Activated CD8-positive, alpha-beta T cell treated with anti-CD3 and anti-CD28 coated beads for 36 hours (primary cell): ENCODE data around the gene FAM83F. TPM values are rescaled to one million over a fixed set of nuclear protein-coding genes. Genes with fewer than 3 reads are reported as not detected.

Experiments
- ATAC-seq: fragments of 200-7000 bp; cut with Tn5 transposase; one replicate; pipeline ENCODE4 v1.10.0; 2021; ENCODE audit warnings: mild to moderate bottlenecking, moderate library complexity
- CTCF ChIA-PET: fragments of 350-600 bp; sonication (Branson Sonifier 250); formaldehyde crosslinking; loops from one replicate; lab custom pipeline; 2021; ENCODE audit warnings: antibody characterized with exemption; lab: Charles Lee
- POLR2A ChIA-PET: fragments of 350-600 bp; sonication (Branson Sonifier 250); formaldehyde crosslinking; loops from one replicate; lab custom pipeline; 2021; ENCODE audit warnings: antibody characterized with exemption; lab: Charles Lee
- DNase-seq: peaks from one replicate; pipeline ENCODE4 v3.0.0-alpha.2; 2020
- H3K27ac Mint-ChIP-seq: one replicate; pipeline ENCODE4 v1.8.0; 2021; ENCODE audit warnings: mild to moderate bottlenecking, mixed read lengths
- H3K27me3 Mint-ChIP-seq: one replicate; pipeline ENCODE4 v1.8.0; 2021; ENCODE audit warnings: mixed read lengths
- H3K36me3 Mint-ChIP-seq: one replicate; pipeline ENCODE4 v1.8.0; 2021; ENCODE audit warnings: low read depth, mixed read lengths
- H3K4me1 Mint-ChIP-seq: one replicate; pipeline ENCODE4 v1.8.0; 2021; ENCODE audit warnings: low read depth, mixed read lengths
- H3K4me3 Mint-ChIP-seq: one replicate; pipeline ENCODE4 v1.8.0; 2021; ENCODE audit warnings: mild to moderate bottlenecking, moderate library complexity, mixed read lengths
- H3K9me3 Mint-ChIP-seq: one replicate; pipeline ENCODE4 v1.8.0; 2021; ENCODE audit warnings: mixed read lengths
- CTCF ChIP-seq: fragments of 200-600 bp; IDR thresholded peaks from one replicate; pipeline ENCODE4 v1.8.0; 2022; ENCODE audit warnings: antibody characterized with exemption, mild to moderate bottlenecking
- intact Hi-C: fragments of 100-400 bp; cut with micrococcal nuclease; formaldehyde crosslinking; loops from one replicate; pipeline ENCODE4 v1.10.0; 2022
- total RNA-seq, 2 experiments: library from RNA; stranded (reverse); gene quantifications; one replicate each; pipeline ENCODE4 v1.2.3, GENCODE V29; 2021

The FAM83F gene
- total RNA-seq, 2 experiments from 2014 or later = 1.5 to 2.0 TPM

- ATAC-seq (peak; percentile 73), DNase-seq (no peak)
- POLR2A ChIA-PET = interaction anchor here (0.5 to 2.1 kb wide), 7 partner anchors 13 to 111 kb away, joined by 3 to 7 read pairs (median 5); no protein-coding TSS in a partner anchor
- Mint-ChIP-seq H3K27ac (peak overlapping the region; percentile 8), H3K9me3 (no peaks in the 10 kb centered on the region), H3K27me3 (no peaks in the 10 kb centered on the region), H3K4me1 (peaks cover 74% of the 10 kb centered on the region), H3K36me3 (peaks cover 2% of the 10 kb centered on the region), H3K4me3 (no peak overlapping the region)
- TF ChIP-seq CTCF = no peak
- CTCF ChIA-PET = interaction anchor here (0.7 to 2.0 kb wide), 6 partner anchors 17 to 278 kb away, joined by 3 to 9 read pairs (median 4); no protein-coding TSS in a partner anchor
- intact Hi-C loops = no loop called here
Measured at GRCh38 chr22:40070701-40071100, 75.9 kb downstream of the FAM83F start.

GRCh38 chr22:40071720-40072119 lies 77.0 kb downstream of the FAM83F start:
- no peaks in the 10 kb centered on the region for H3K27me3 Mint-ChIP-seq
- intact Hi-C loops = no loop called here
- POLR2A ChIA-PET = interaction anchor here (1.5 to 2.1 kb wide), 2 partner anchors 12 to 110 kb away, joined by 3 to 7 read pairs; no protein-coding TSS in a partner anchor
- H3K9me3 Mint-ChIP-seq = no peaks in the 10 kb centered on the region
- no peak for ATAC-seq
- TF ChIP-seq CTCF = no peak
- CTCF ChIA-PET = interaction anchor here (0.9 to 2.0 kb wide), 4 partner anchors 16 to 277 kb away, joined by 3 to 9 read pairs (median 3); no protein-coding TSS in a partner anchor
- H3K4me3 Mint-ChIP-seq = no peak overlapping the region
- H3K27ac Mint-ChIP-seq = no peak overlapping the region
- peaks cover 2% of the 10 kb centered on the region for H3K36me3 Mint-ChIP-seq
- H3K4me1 Mint-ChIP-seq = peaks cover 74% of the 10 kb centered on the region
- DNase-seq = no peak

GRCh38 chr22:40076702-40077645 lies 82.2 kb downstream of the FAM83F start:
- no peak for TF ChIP-seq CTCF
- Mint-ChIP-seq H3K4me1 (peaks cover 51% of the 10 kb centered on the region), H3K4me3 (peak overlapping the region; percentile 73), H3K27ac (peak overlapping the region; percentile 88), H3K36me3 (peaks cover 2% of the 10 kb centered on the region), H3K27me3 (no peaks in the 10 kb centered on the region), H3K9me3 (no peaks in the 10 kb centered on the region)
- no peak for DNase-seq
- intact Hi-C loops = loop anchor here (5.0 kb wide), 1 partner anchor 90 kb away; no protein-coding TSS in a partner anchor
- POLR2A ChIA-PET = interaction anchor here (1.1 to 1.6 kb wide), 2 partner anchors 11 to 30 kb away, joined by 3 to 7 read pairs; no protein-coding TSS in a partner anchor
- CTCF ChIA-PET = interaction anchor here (0.9 to 1.5 kb wide), 4 partner anchors 11 to 117 kb away, joined by 3 to 8 read pairs (median 4); no protein-coding TSS in a partner anchor
- ATAC-seq = peak; percentile 57

GRCh38 chr22:40077646-40078016 lies 82.9 kb downstream of the FAM83F start:
- DNase-seq = no peak
- Mint-ChIP-seq H3K27me3 (no peaks in the 10 kb centered on the region), H3K9me3 (no peaks in the 10 kb centered on the region), H3K4me1 (peaks cover 46% of the 10 kb centered on the region), H3K4me3 (no peak overlapping the region), H3K36me3 (peaks cover 2% of the 10 kb centered on the region), H3K27ac (peak overlapping the region; percentile 88)
- CTCF ChIA-PET = interaction anchor here (0.9 to 1.2 kb wide), 2 partner anchors 11 to 17 kb away, joined by 3 to 4 read pairs; no protein-coding TSS in a partner anchor
- peak; percentile 14 for ATAC-seq
- POLR2A ChIA-PET = interaction anchor here (1.0 to 1.8 kb wide), 3 partner anchors 24 to 34 kb away, joined by 3 to 5 read pairs (median 3); no protein-coding TSS in a partner anchor
- intact Hi-C loops = loop anchor here (5.0 kb wide), 1 partner anchor 90 kb away; no protein-coding TSS in a partner anchor
- TF ChIP-seq CTCF = no peak
